Neural crest cell (in vitro differentiated cells): ENCODE data around the gene GRP. TPM values are rescaled to one million over a fixed set of nuclear protein-coding genes. Genes with fewer than 3 reads are reported as not detected.

ENCODE experiments used
- DNase-seq: peaks from one replicate; pipeline ENCODE4 v3.0.0; 2021; ENCODE audit warnings: low read depth, mixed read lengths, low spot score
- H3K27ac Mint-ChIP-seq: one replicate; pipeline ENCODE4 v1.8.0; 2021; ENCODE audit warnings: mild to moderate bottlenecking, mixed read lengths; ENCODE audit not compliant: unreplicated experiment
- H3K27me3 Mint-ChIP-seq: 2 replicates; pipeline ENCODE4 v1.8.0; 2021; ENCODE audit warnings: low read depth, mild to moderate bottlenecking, mixed read lengths
- H3K36me3 Mint-ChIP-seq: 2 replicates; pipeline ENCODE4 v1.8.0; 2021; ENCODE audit warnings: low read depth, mild to moderate bottlenecking, mixed read lengths
- H3K4me1 Mint-ChIP-seq: 2 replicates; pipeline ENCODE4 v1.8.0; 2021; ENCODE audit warnings: mixed read lengths
- H3K4me3 Mint-ChIP-seq: one replicate; pipeline ENCODE4 v1.8.0; 2021; ENCODE audit warnings: mild to moderate bottlenecking, mixed read lengths
- H3K9me3 Mint-ChIP-seq: 2 replicates; pipeline ENCODE4 v1.8.0; 2021; ENCODE audit warnings: mixed read lengths
- total RNA-seq: library from RNA; stranded (reverse); gene quantifications from 2 replicates; pipeline ENCODE4 v1.2.1, GENCODE V29; 2021
- TF ChIP-seq, protein P1 (sequence below): fragments of 200-600 bp; sonication (generic); conservative IDR thresholded peaks from 2 replicates; pipeline ENCODE4 v1.5.0; 2021; ENCODE audit warnings: antibody characterized with exemption, mild to moderate bottlenecking

GRP gene
- total RNA-seq, 1 donor from 2014 or later = not detected

GRCh38 chr18:59279193-59279592 lies 59.2 kb downstream of the GRP start:
- Mint-ChIP-seq H3K4me3 (no peak overlapping the region), H3K36me3 (no peaks in the 10 kb centered on the region), H3K4me1 (peaks cover 5% of the 10 kb centered on the region), H3K9me3 (no peaks in the 10 kb centered on the region), H3K27me3 (peaks cover 52% of the 10 kb centered on the region), H3K27ac (no peak overlapping the region)
- TF ChIP-seq, protein P1, sequence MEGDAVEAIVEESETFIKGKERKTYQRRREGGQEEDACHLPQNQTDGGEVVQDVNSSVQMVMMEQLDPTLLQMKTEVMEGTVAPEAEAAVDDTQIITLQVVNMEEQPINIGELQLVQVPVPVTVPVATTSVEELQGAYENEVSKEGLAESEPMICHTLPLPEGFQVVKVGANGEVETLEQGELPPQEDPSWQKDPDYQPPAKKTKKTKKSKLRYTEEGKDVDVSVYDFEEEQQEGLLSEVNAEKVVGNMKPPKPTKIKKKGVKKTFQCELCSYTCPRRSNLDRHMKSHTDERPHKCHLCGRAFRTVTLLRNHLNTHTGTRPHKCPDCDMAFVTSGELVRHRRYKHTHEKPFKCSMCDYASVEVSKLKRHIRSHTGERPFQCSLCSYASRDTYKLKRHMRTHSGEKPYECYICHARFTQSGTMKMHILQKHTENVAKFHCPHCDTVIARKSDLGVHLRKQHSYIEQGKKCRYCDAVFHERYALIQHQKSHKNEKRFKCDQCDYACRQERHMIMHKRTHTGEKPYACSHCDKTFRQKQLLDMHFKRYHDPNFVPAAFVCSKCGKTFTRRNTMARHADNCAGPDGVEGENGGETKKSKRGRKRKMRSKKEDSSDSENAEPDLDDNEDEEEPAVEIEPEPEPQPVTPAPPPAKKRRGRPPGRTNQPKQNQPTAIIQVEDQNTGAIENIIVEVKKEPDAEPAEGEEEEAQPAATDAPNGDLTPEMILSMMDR = no peak
- no peak for DNase-seq

- H3K4me3 Mint-ChIP-seq = no peak overlapping the region
- TF ChIP-seq, protein P1 = no peak
- H3K4me1 Mint-ChIP-seq = peaks cover 5% of the 10 kb centered on the region
- H3K9me3 Mint-ChIP-seq = no peaks in the 10 kb centered on the region
- no peaks in the 10 kb centered on the region for H3K36me3 Mint-ChIP-seq
- no peak overlapping the region for H3K27ac Mint-ChIP-seq
- DNase-seq = no peak
- peaks cover 47% of the 10 kb centered on the region for H3K27me3 Mint-ChIP-seq
Measured at GRCh38 chr18:59279722-59280121, 59.8 kb downstream of the GRP start.

Other genes starting within 250 kb of the GRP start
- 54.3 and 55.1 TPM in 2 replicates for gene SEC11C, start 80.3 kb upstream of the GRP start, total RNA-seq
- gene RAX, start 53.3 kb downstream of the GRP start, total RNA-seq = not detected in 2 replicates
- gene CPLX4, start 98.5 kb downstream of the GRP start, total RNA-seq = not detected in 2 replicates
- gene LMAN1, start 139.1 kb downstream of the GRP start, total RNA-seq = 54.8 and 55.3 TPM in 2 replicates